H1 (cell line): ENCODE results near the gene CELSR1. TPM values are rescaled to one million over a fixed set of nuclear protein-coding genes. Genes with fewer than 3 reads are reported as not detected.
A peak's percentile ranks its signal among the peaks of the same experiment; 100 is the strongest.

Experiments used
- CTCF ChIA-PET: fragments of 300-600 bp; sonication (Branson Sonifier 250); formaldehyde crosslinking; loops from one replicate; lab custom pipeline; 2021; ENCODE audit not compliant: partially characterized antibody; lab: Charles Lee
- POLR2A ChIA-PET: fragments of 300-600 bp; sonication (Branson Sonifier 250); formaldehyde crosslinking; loops from one replicate; lab custom pipeline; 2021; ENCODE audit warnings: inconsistent platforms; ENCODE audit not compliant: partially characterized antibody; lab: Charles Lee
- DNase-seq, 2 experiments: peaks; one replicate each; pipeline versions ENCODE4 v3.0.0 to v3.0.0-alpha.2; 2010 to 2022; ENCODE audit warnings: low spot score in 2 of 2, low read depth in 1 of 2, mixed read lengths in 1 of 2
- FAIRE-seq: peaks from 2 replicates; lab custom pipeline; 2011; peaks lifted over from hg19 to GRCh38; lab: Jason Lieb, UNC
- H2AFZ ChIP-seq: 2 replicates; pipeline ENCODE4 v1.8.1; 2012; ENCODE audit warnings: low read length, inconsistent platforms
- H2AK5ac ChIP-seq: 2 replicates; pipeline ENCODE4 v1.6.1; 2013; ENCODE audit warnings: low read depth, low read length
- H2BK120ac ChIP-seq: replicated peaks from 2 replicates; pipeline ENCODE3; 2013; ENCODE audit warnings: low read depth, low read length, inconsistent platforms
- H2BK12ac ChIP-seq: 2 replicates; pipeline ENCODE4 v1.6.1; 2013; ENCODE audit warnings: low read depth, low read length
- H2BK15ac ChIP-seq: 2 replicates; pipeline ENCODE4 v1.6.1; 2013; ENCODE audit warnings: low read length
- H2BK20ac ChIP-seq: 2 replicates; pipeline ENCODE4 v1.6.1; 2013; ENCODE audit warnings: low read length
- H2BK5ac ChIP-seq: 2 replicates; pipeline ENCODE4 v1.6.1; 2013; ENCODE audit warnings: low read depth, low read length
- H3K14ac ChIP-seq: 2 replicates; pipeline ENCODE4 v1.6.1; 2013; ENCODE audit warnings: inconsistent platforms; ENCODE audit not compliant: insufficient read length
- H3K18ac ChIP-seq: 2 replicates; pipeline ENCODE4 v1.6.1; 2013; ENCODE audit warnings: low read length; ENCODE audit errors: extremely low read depth
- H3K23ac ChIP-seq: 2 replicates; pipeline ENCODE4 v1.6.1; 2013; ENCODE audit warnings: inconsistent platforms; ENCODE audit not compliant: insufficient read length
- H3K23me2 ChIP-seq: 2 replicates; pipeline ENCODE4 v1.6.1; 2013; ENCODE audit warnings: low read depth, low read length
- H3K27ac ChIP-seq: 2 replicates; pipeline ENCODE4 v1.6.1; 2011; ENCODE audit warnings: low read depth, low read length, inconsistent platforms
- H3K27me3 ChIP-seq, 4 experiments: replicated peaks in 1 of 4; 1 replicate in 1 of 4; 2 replicates in 3 of 4; pipeline versions ENCODE4 v1.6.1 to v1.8.1; 2011 to 2013; ENCODE audit warnings: low read length in 3 of 4, mild to moderate bottlenecking in 3 of 4, inconsistent platforms in 2 of 4, mixed read lengths in 2 of 4, moderate library complexity in 1 of 4; ENCODE audit not compliant: control insufficient read depth in 3 of 4, insufficient read depth in 3 of 4; ENCODE audit errors: extremely low read depth in 1 of 4
- H3K36me3 ChIP-seq, 4 experiments: 2 replicates each; pipeline versions ENCODE4 v1.6.1 to v1.8.1; 2011 to 2013; ENCODE audit warnings: mild to moderate bottlenecking in 4 of 4, low read length in 3 of 4, moderate library complexity in 2 of 4, control low read depth in 1 of 4, inconsistent platforms in 1 of 4; ENCODE audit not compliant: insufficient read depth in 4 of 4, control insufficient read depth in 2 of 4
- H3K4ac ChIP-seq: replicated peaks from 2 replicates; pipeline ENCODE3; 2013; ENCODE audit warnings: low read length, low read depth, mixed read lengths, inconsistent platforms; ENCODE audit not compliant: insufficient read length
- H3K4me1 ChIP-seq, 4 experiments: replicated peaks in 1 of 4; 1 replicate in 1 of 4; 2 replicates in 3 of 4; pipeline versions ENCODE4 v1.6.1 to v1.8.1; 2011 to 2013; ENCODE audit warnings: low read length in 3 of 4, inconsistent platforms in 2 of 4, mixed read lengths in 1 of 4; ENCODE audit not compliant: insufficient read depth in 4 of 4, control insufficient read depth in 3 of 4
- H3K4me2 ChIP-seq, 2 experiments: 2 replicates each; pipeline versions ENCODE4 v1.6.1 to v1.8.1; 2011 to 2013; ENCODE audit warnings: low read depth in 2 of 2, low read length in 2 of 2, control low read depth in 1 of 2, inconsistent platforms in 1 of 2, mild to moderate bottlenecking in 1 of 2; ENCODE audit not compliant: insufficient read depth in 1 of 2
- H3K4me3 ChIP-seq, 4 experiments: fragments of 200-600, 300-600 bp in 1 of 4; sonication (generic), shearing (Covaris generic), sonication (Bioruptor Twin) in 1 of 4; 2 replicates each; pipeline versions ENCODE4 v1.5.1 to v1.8.1; 2011 to 2016; ENCODE audit warnings: low read length in 4 of 4, low read depth in 3 of 4, control low read depth in 2 of 4, inconsistent platforms in 2 of 4, mild to moderate bottlenecking in 2 of 4, mixed read lengths in 1 of 4, moderate library complexity in 1 of 4; ENCODE audit not compliant: insufficient read depth in 2 of 4; ENCODE audit errors: extremely low read depth in 1 of 4
- H3K56ac ChIP-seq: replicated peaks from 2 replicates; pipeline ENCODE3; 2013; ENCODE audit warnings: low read depth, mild to moderate bottlenecking, mixed read lengths, low read length, inconsistent platforms; ENCODE audit not compliant: insufficient read length
- H3K79me1 ChIP-seq: 2 replicates; pipeline ENCODE4 v1.6.1; 2013; ENCODE audit warnings: low read depth, low read length, control low read depth
- H3K79me2 ChIP-seq, 2 experiments: 2 replicates each; pipeline versions ENCODE4 v1.6.1 to v1.8.1; 2012 to 2013; ENCODE audit warnings: low read length in 2 of 2, mild to moderate bottlenecking in 2 of 2, inconsistent platforms in 1 of 2; ENCODE audit not compliant: insufficient read depth in 2 of 2, control insufficient read depth in 1 of 2
- H3K9ac ChIP-seq, 4 experiments: replicated peaks in 1 of 4; 1 replicate in 1 of 4; 2 replicates in 3 of 4; pipeline versions ENCODE4 v1.6.1 to v1.8.1; 2011 to 2013; ENCODE audit warnings: low read depth in 3 of 4, low read length in 3 of 4, control low read depth in 2 of 4, mild to moderate bottlenecking in 2 of 4, moderate library complexity in 2 of 4, inconsistent platforms in 1 of 4; ENCODE audit errors: extremely low read depth in 1 of 4
- H3K9me3 ChIP-seq, 2 experiments: 2 replicates each; pipeline versions ENCODE4 v1.6.1 to v1.8.1; 2012 to 2013; ENCODE audit warnings: mild to moderate bottlenecking in 2 of 2, moderate library complexity in 2 of 2, control low read depth in 1 of 2, inconsistent platforms in 1 of 2, low read depth in 1 of 2, low read length in 1 of 2, mixed read lengths in 1 of 2; ENCODE audit not compliant: insufficient read depth in 2 of 2
- H4K20me1 ChIP-seq, 2 experiments: replicated peaks in 1 of 2; 2 replicates each; pipeline versions ENCODE3 to v1.8.1; 2011 to 2013; ENCODE audit warnings: inconsistent platforms in 2 of 2, low read length in 2 of 2, mild to moderate bottlenecking in 1 of 2; ENCODE audit not compliant: insufficient read depth in 2 of 2, control insufficient read depth in 1 of 2
- H4K5ac ChIP-seq: 2 replicates; pipeline ENCODE4 v1.6.1; 2013; ENCODE audit warnings: low read length, low read depth, mixed read lengths, inconsistent platforms; ENCODE audit not compliant: insufficient read length
- H4K8ac ChIP-seq: 2 replicates; pipeline ENCODE4 v1.8.0; 2013; ENCODE audit warnings: mild to moderate bottlenecking, moderate library complexity, low read length, inconsistent platforms; ENCODE audit not compliant: insufficient read depth; ENCODE audit errors: extremely low read depth
- H4K91ac ChIP-seq: replicated peaks from 2 replicates; pipeline ENCODE3; 2013; ENCODE audit warnings: low read length, mixed read lengths, inconsistent platforms; ENCODE audit not compliant: insufficient read length
- BACH1 ChIP-seq: IDR thresholded peaks from 2 replicates; pipeline ENCODE4 v1.6.1; 2012; ENCODE audit warnings: low read length, improper control_type of control experiment
- CREB1 ChIP-seq: IDR thresholded peaks from 2 replicates; pipeline ENCODE4 v1.6.1; 2012; ENCODE audit warnings: inconsistent platforms
- EP300 ChIP-seq, 2 experiments: IDR thresholded peaks; 1 replicate in 1 of 2; 2 replicates in 1 of 2; pipeline ENCODE4 v1.6.1; 2011 to 2012; ENCODE audit warnings: low read depth in 2 of 2, low read length in 2 of 2, mild to moderate bottlenecking in 2 of 2, borderline replicate concordance in 1 of 2, inconsistent platforms in 1 of 2, moderate library complexity in 1 of 2
- EZH2 ChIP-seq: fragments of 200-600 bp; sonication (generic); IDR thresholded peaks from 2 replicates; pipeline ENCODE4 v1.7.1; 2012; ENCODE audit warnings: low read depth, mild to moderate bottlenecking, moderate library complexity, low read length, inconsistent platforms; ENCODE audit not compliant: severe bottlenecking
- HDAC2 ChIP-seq, 2 experiments: fragments of 300-600 bp in 1 of 2; sonication (generic) in 1 of 2; IDR thresholded peaks; 2 replicates each; pipeline ENCODE4 v1.6.1; 2011 to 2012; ENCODE audit warnings: low read depth in 2 of 2, low read length in 2 of 2, mild to moderate bottlenecking in 2 of 2, moderate library complexity in 2 of 2, borderline replicate concordance in 1 of 2, inconsistent platforms in 1 of 2
- KDM1A ChIP-seq: fragments of 200-600, 300-600 bp; sonication (generic); IDR thresholded peaks from 2 replicates; pipeline ENCODE4 v1.7.1; 2016; ENCODE audit warnings: mild to moderate bottlenecking, low read length, borderline replicate concordance
- MAFK ChIP-seq: IDR thresholded peaks from 2 replicates; pipeline ENCODE4 v1.6.1; 2012; ENCODE audit warnings: low read depth, mild to moderate bottlenecking, improper control_type of control experiment, low read length
- SIX5 ChIP-seq: IDR thresholded peaks from 2 replicates; pipeline ENCODE4 v1.6.1; 2011; ENCODE audit warnings: mild to moderate bottlenecking, low read depth, low read length
- WGBS, 2 experiments: shearing (Covaris generic) in 1 of 2; methylation state at CpG; one replicate each; pipeline versions ENCODE4 v1.1.6 to v1.1.7; 2013 to 2015; ENCODE audit warnings: low lambda C conversion rate in 2 of 2, mixed read lengths in 2 of 2, inconsistent platforms in 1 of 2, low coverage in 1 of 2, missing lambda C conversion rate in 1 of 2; ENCODE audit not compliant: insufficient replicate concordance in 2 of 2, insufficient coverage in 1 of 2, insufficient read length in 1 of 2; ENCODE audit errors: extremely low coverage in 1 of 2, missing lambda C conversion rate in 1 of 2; 5-methylcytosine and 5-hydroxymethylcytosine counted together
- polyA plus RNA-seq, 7 experiments: library from polyadenylated mRNA; depleted of rRNA in 3 of 7; stranded (reverse) in 5 of 7; unstranded in 2 of 7; fragments of >200 nt in 5 of 7; fragments of 200-250 nt in 2 of 7; gene quantifications; 1 replicate in 5 of 7; 2 replicates in 1 of 7; 4 replicates in 1 of 7; pipeline versions ENCODE4 v1.2.1 to v1.2.3, GENCODE V29; 2011 to 2013; ENCODE audit warnings: missing spikeins in 2 of 7, mixed read lengths in 2 of 7
- total RNA-seq: library from RNA; stranded (reverse); fragmentation: NEBNext Ultra II Directional; extraction: Animal tissue kit (Norgen Biotek cat#: 25700); gene quantifications from 2 replicates; pipeline ENCODE4 v1.2.1, GENCODE V29; 2021
- TF ChIP-seq, protein P1 (sequence below), 3 experiments: IDR thresholded peaks; 1 replicate in 2 of 3; 2 replicates in 1 of 3; pipeline versions ENCODE4 v1.5.1 to v1.6.1; 2011; ENCODE audit warnings: low read length in 3 of 3, mild to moderate bottlenecking in 3 of 3, inconsistent platforms in 2 of 3, low read depth in 1 of 3, moderate library complexity in 1 of 3; ENCODE audit not compliant: insufficient read depth in 1 of 3; ENCODE audit errors: control extremely low read depth in 1 of 3

The CELSR1 gene
- total and polyA plus RNA-seq, 2 of the 8 experiments (the other 6 are each of a cell fraction or from before 2014, with no cell fraction given), result 9.0 to 12.4 TPM

DNA sequence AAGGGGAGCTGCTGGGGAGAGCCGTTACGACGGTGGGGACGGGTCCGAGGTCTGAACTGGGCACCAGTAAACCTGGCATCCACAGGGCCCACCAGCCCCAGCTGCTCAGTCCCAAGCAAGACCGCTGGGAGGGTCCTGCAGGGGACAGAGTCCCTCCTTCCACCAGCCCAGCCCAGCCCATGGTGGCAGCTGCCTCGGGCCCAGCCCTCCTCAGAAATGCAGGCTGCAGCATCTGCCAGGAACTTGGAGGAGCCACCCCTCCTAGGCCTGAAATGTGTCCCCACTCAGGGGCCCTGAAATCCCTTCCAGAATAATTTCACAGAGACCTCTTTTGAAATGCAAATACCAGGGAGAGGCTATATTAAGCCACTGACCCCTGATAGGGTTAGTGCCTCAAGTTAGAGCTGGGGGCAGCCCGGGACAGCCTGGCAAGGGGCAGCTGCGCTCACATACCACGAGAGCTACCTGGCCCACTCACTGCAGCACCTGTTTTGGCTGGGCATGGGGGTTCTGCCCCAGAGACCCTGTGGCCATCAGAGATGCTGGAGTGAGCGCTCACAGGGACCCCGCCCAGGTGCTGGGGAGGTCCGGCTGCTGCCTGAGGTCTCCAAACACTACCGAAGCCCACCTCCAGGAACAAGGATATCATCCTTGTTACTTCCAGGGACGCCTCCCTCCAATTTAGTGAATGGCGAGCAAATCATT, 53.1 kb downstream of the CELSR1 start:
- Histone ChIP-seq H2BK12ac (no peak overlapping the region), H3K79me2 (no peaks in the 10 kb centered on the region), H3K27ac (no peak overlapping the region), H2BK20ac (no peak overlapping the region), H3K9ac (no peak overlapping the region), H3K4me3 (no peak overlapping the region), H3K56ac (no peak overlapping the region), H2BK5ac (no peak overlapping the region), H3K4me2 (no peak overlapping the region), H3K23me2 (0 out of 2 replicates have a peak, but pooled peaks cover 1% of the 10 kb centered on the region), H3K36me3 (no peaks in the 10 kb centered on the region), H3K4ac (no peak overlapping the region), H3K18ac (no peak overlapping the region), H4K20me1 (peaks cover 1 to 6% of the 10 kb centered on the region in 2 experiments), H2BK15ac (no peak overlapping the region), H3K4me1 (peaks cover 0 to 9% (median 2%) of the 10 kb centered on the region in 4 experiments; a peak in 5 of 7 replicates), H3K9me3 (peaks cover 3 to 4% of the 10 kb centered on the region in 2 experiments; a peak in 2 of 4 replicates), H4K91ac (no peak overlapping the region), H3K79me1 (no peaks in the 10 kb centered on the region; the same call in 1 of the 2 replicates), H3K14ac (no peak overlapping the region), H4K5ac (no peak overlapping the region), H3K27me3 (no peaks in the 10 kb centered on the region), H2BK120ac (no peak overlapping the region), H2AFZ (no peak overlapping the region), H2AK5ac (no peak overlapping the region), H3K23ac (no peak overlapping the region), H4K8ac (peak overlapping the region; percentile 28; the same call in 1 of the 2 replicates)
- 83% methylated on average over 15 of the region's 16 CpGs; no CpG with 5 or more reads in 1 of the 2 experiments for WGBS, 2 experiments
- CTCF ChIA-PET, result interaction anchor here (0.8 to 1.7 kb wide), 4 partner anchors 11 to 128 kb away, joined by 3 to 7 read pairs (median 3); no protein-coding TSS in a partner anchor
- no peak for DNase-seq
- FAIRE-seq, result no peak
- POLR2A ChIA-PET, result no interaction called here
- TF ChIP-seq CREB1 (no peak), BACH1 (no peak), EZH2 (no peak), MAFK (no peak), HDAC2 (IDR thresholded peaks at IDR 0.05; ENCODE audit: borderline replicate concordance in 1 of 2, low read depth in 2 of 2, low read length in 2 of 2) (no peak), KDM1A (no peak), EP300 (IDR thresholded peaks at IDR 0.05; ENCODE audit: borderline replicate concordance in 1 of 2, low read depth in 2 of 2, low read length in 2 of 2) (no peak), SIX5 (no peak)
- TF ChIP-seq, protein P1, sequence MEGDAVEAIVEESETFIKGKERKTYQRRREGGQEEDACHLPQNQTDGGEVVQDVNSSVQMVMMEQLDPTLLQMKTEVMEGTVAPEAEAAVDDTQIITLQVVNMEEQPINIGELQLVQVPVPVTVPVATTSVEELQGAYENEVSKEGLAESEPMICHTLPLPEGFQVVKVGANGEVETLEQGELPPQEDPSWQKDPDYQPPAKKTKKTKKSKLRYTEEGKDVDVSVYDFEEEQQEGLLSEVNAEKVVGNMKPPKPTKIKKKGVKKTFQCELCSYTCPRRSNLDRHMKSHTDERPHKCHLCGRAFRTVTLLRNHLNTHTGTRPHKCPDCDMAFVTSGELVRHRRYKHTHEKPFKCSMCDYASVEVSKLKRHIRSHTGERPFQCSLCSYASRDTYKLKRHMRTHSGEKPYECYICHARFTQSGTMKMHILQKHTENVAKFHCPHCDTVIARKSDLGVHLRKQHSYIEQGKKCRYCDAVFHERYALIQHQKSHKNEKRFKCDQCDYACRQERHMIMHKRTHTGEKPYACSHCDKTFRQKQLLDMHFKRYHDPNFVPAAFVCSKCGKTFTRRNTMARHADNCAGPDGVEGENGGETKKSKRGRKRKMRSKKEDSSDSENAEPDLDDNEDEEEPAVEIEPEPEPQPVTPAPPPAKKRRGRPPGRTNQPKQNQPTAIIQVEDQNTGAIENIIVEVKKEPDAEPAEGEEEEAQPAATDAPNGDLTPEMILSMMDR (IDR thresholded peaks at IDR 0.05; ENCODE audit: control extremely low read depth in 1 of 3, insufficient read depth in 1 of 3, low read depth in 1 of 3, low read length in 3 of 3), result no peak
